PC-3 (cell line): Measurements from ENCODE around the gene PPP1R15A. TPM values are rescaled to one million over a fixed set of nuclear protein-coding genes. Genes with fewer than 3 reads are reported as not detected.

ENCODE experiments used
- ATAC-seq: fragments of 200-7000 bp; cut with Tn5 transposase; 2 replicates; pipeline ENCODE4 v1.9.1; 2020; ENCODE audit warnings: mild to moderate bottlenecking, moderate library complexity
- BruUV-seq: library from RNA; stranded (reverse); fragments of 400-500 nt; replicated peaks from 2 replicates; lab custom pipeline; 2021; lab: Mats Ljungman, UMichigan
- CTCF ChIA-PET: fragments of 300-600 bp; sonication (Branson Sonifier 250); formaldehyde crosslinking; loops from one replicate; lab custom pipeline; 2022; ENCODE audit warnings: antibody characterized with exemption; lab: Charles Lee
- POLR2A ChIA-PET: fragments of 300-600 bp; sonication (Branson Sonifier 250); formaldehyde crosslinking; loops from one replicate; lab custom pipeline; 2022; ENCODE audit warnings: antibody characterized with exemption; ENCODE audit not compliant: unreplicated experiment; lab: Charles Lee
- DNase-seq: peaks from one replicate; pipeline ENCODE4 v3.0.0-alpha.2; 2015
- H2AFZ ChIP-seq: fragments of 300-600 bp; sonication (generic); 2 replicates; pipeline ENCODE4 v1.6.0; 2016; ENCODE audit warnings: antibody characterized with exemption, low read length
- H3F3A ChIP-seq: fragments of 300-600 bp; sonication (generic); one replicate; pipeline ENCODE4 v1.6.0; 2017; ENCODE audit warnings: antibody characterized with exemption, low read length, control low read depth, mild to moderate bottlenecking; ENCODE audit not compliant: unreplicated experiment
- H3K27ac ChIP-seq: fragments of 300-600 bp; sonication (generic); 2 replicates; pipeline ENCODE4 v1.5.1; 2016; ENCODE audit warnings: mild to moderate bottlenecking, low read length
- H3K27me3 ChIP-seq: fragments of 300-600 bp; sonication (generic); 2 replicates; pipeline ENCODE4 v1.6.1; 2016; ENCODE audit warnings: low read length, mixed read lengths
- H3K36me3 ChIP-seq: fragments of 300-600 bp; sonication (generic); 2 replicates; pipeline ENCODE4 v1.6.1; 2016; ENCODE audit warnings: low read depth, mixed run types, low read length, mixed read lengths
- H3K4me1 ChIP-seq: fragments of 300-600 bp; sonication (generic); 2 replicates; pipeline ENCODE4 v1.5.1; 2016; ENCODE audit warnings: low read length; ENCODE audit not compliant: insufficient read depth
- H3K4me2 ChIP-seq: fragments of 300-600 bp; sonication (generic); 2 replicates; pipeline ENCODE4 v1.6.0; 2016; ENCODE audit warnings: low read length
- H3K4me3 ChIP-seq: fragments of 300-600 bp; sonication (generic); 2 replicates; pipeline ENCODE4 v1.5.1; 2016; ENCODE audit warnings: mild to moderate bottlenecking, low read length, mixed read lengths
- H3K79me2 ChIP-seq: fragments of 300-600 bp; sonication (generic); 2 replicates; pipeline ENCODE4 v1.6.1; 2017; ENCODE audit warnings: low read length, mixed read lengths
- H3K9ac ChIP-seq: fragments of 300-600 bp; sonication (generic); 2 replicates; pipeline ENCODE4 v1.6.0; 2016; ENCODE audit warnings: mild to moderate bottlenecking, low read length
- H3K9me2 ChIP-seq: fragments of 300-600 bp; sonication (generic); replicated peaks from 2 replicates; pipeline ENCODE4 v1.6.1; 2016; ENCODE audit warnings: mixed run types, low read length, mixed read lengths
- H3K9me3 ChIP-seq: fragments of 300-600 bp; sonication (generic); 2 replicates; pipeline ENCODE4 v1.6.1; 2016; ENCODE audit warnings: low read length, mixed read lengths
- H4K20me1 ChIP-seq: fragments of 300-600 bp; sonication (generic); 2 replicates; pipeline ENCODE4 v1.6.1; 2016; ENCODE audit warnings: low read length, mixed read lengths
- CTCF ChIP-seq: fragments of 300-600 bp; sonication (generic); conservative IDR thresholded peaks from 2 replicates; pipeline ENCODE4 v1.5.1; 2017; ENCODE audit warnings: antibody characterized with exemption, low read depth, mild to moderate bottlenecking, low read length
- EZH2 ChIP-seq: fragments of 300-600 bp; sonication (generic); IDR thresholded peaks from one replicate; pipeline ENCODE4 v1.6.1; 2017; ENCODE audit warnings: antibody characterized with exemption, mild to moderate bottlenecking, low read length; ENCODE audit not compliant: unreplicated experiment
- EZH2phosphoT487 ChIP-seq: fragments of 300-600 bp; sonication (generic); IDR thresholded peaks from 2 replicates; pipeline ENCODE4 v1.6.1; 2018; ENCODE audit warnings: mild to moderate bottlenecking, antibody characterized with exemption, low read length, borderline replicate concordance
- intact Hi-C: fragments of 100-400 bp; cut with micrococcal nuclease; formaldehyde crosslinking; loops from 2 replicates; pipeline ENCODE4 v1.9.0; 2023
- total RNA-seq: library from RNA; depleted of rRNA; stranded (reverse); fragments of >200 nt; gene quantifications from 2 replicates; pipeline ENCODE4 v1.2.3, GENCODE V29; 2014

Gene PPP1R15A
- total RNA-seq, 1 experiment from 2014 or later, result 78.0 TPM

DNA sequence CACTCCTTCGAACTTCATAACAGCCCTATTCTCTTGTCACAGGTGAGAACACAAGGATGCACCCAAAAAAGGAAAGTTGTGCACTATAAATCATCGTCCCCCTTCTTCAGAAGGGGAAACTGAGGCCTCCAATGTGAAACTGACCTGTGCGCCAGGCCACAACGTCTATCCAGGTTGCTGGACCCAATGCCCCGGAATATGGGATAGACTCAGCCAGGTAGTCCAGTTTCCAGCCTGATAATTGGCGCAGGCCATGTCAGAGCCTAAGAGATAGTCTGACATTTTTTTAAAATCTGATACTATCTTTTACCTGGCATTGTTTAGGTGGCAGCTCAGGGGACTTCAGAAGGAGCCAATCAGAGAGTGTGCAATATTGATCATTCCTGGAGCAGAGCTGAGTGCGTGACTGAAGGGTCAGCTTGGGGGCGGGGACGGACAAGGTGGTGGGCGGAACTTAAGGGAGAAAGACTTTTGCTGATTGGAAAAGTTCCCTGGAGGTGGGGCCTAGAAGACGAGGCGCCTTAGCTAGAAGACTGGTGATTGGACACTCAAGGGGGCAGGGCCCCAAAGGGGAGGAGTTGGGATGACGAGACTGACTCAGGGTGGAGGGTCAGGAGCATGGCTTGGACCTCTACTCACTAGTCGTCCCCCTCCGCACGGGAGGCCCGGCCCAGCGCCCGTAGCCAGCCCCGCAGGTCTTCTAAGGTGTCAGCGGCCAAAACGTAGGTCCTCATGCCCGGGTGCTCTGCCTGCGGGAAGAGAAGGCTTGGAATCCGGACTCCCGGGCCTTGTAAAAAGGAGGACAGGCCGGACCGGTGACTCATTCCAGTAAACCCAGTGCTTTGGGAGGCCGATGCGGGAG is 12.3 kb upstream of the PPP1R15A start:
- H3K9ac ChIP-seq, result 0 out of 2 replicates have a peak overlapping the region, but pooled peaks have one; percentile 40
- peak overlapping the region; percentile 84 for H2AFZ ChIP-seq
- no TSS peak for BruUV-seq
- H3K4me2 ChIP-seq, result peak overlapping the region; percentile 68
- ATAC-seq, result peak; percentile 62
- TF ChIP-seq CTCF, result no peak
- TF ChIP-seq EZH2phosphoT487, result no peak
- TF ChIP-seq EZH2, result no peak
- H3K27me3 ChIP-seq, result no peaks in the 10 kb centered on the region
- CTCF ChIA-PET, result no interaction called here
- H3K27ac ChIP-seq, result peak overlapping the region; percentile 30; the same call in 1 of the 2 replicates
- POLR2A ChIA-PET, result no interaction called here
- no peaks in the 10 kb centered on the region for H3K9me3 ChIP-seq
- no peaks in the 10 kb centered on the region for H3K9me2 ChIP-seq
- H3K79me2 ChIP-seq, result no peaks in the 10 kb centered on the region
- H3K4me3 ChIP-seq, result peak overlapping the region; percentile 61
- H3F3A ChIP-seq, result no peaks in the 10 kb centered on the region
- intact Hi-C loops, result no loop called here
- H3K4me1 ChIP-seq, result peaks cover 3% of the 10 kb centered on the region
- no peaks in the 10 kb centered on the region for H3K36me3 ChIP-seq
- peak; percentile 84 for DNase-seq
- no peaks in the 10 kb centered on the region for H4K20me1 ChIP-seq

DNA sequence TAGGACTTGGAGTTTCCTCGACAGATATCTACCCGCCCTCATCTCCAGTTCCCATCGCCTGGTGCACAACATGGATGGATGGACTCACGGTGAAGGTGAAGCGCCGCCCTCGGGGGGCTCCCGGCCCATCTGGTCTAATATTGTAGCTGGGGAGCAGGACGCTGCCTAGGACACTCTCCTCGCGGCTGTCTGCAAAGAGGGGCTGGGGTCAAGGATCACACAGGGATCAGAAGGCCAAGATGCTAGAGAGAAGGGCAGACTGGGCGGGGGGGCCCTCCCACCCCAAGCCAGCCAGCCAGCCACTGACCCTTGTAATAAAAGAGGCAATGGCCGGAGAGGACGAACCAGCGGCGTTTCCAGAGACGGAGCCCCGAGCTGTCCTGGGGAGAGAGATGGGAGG is 10.9 kb upstream of the PPP1R15A start:
- Histone ChIP-seq H3K9me2 (no peaks in the 10 kb centered on the region), H3K4me3 (no peak overlapping the region), H3F3A (no peaks in the 10 kb centered on the region), H3K4me1 (peaks cover 3% of the 10 kb centered on the region), H3K36me3 (no peaks in the 10 kb centered on the region), H3K27me3 (no peaks in the 10 kb centered on the region), H3K27ac (no peak overlapping the region), H3K9me3 (no peaks in the 10 kb centered on the region), H3K9ac (no peak overlapping the region), H3K79me2 (no peaks in the 10 kb centered on the region), H3K4me2 (no peak overlapping the region), H4K20me1 (no peaks in the 10 kb centered on the region), H2AFZ (no peak overlapping the region)
- TF ChIP-seq EZH2phosphoT487 (no peak), CTCF (no peak), EZH2 (no peak)
- ChIA-PET POLR2A (no interaction called here), CTCF (no interaction called here)
- no peak for ATAC-seq
- DNase-seq, result no peak
- intact Hi-C loops, result no loop called here
- BruUV-seq, result no TSS peak

GRCh38 chr19:48862827-48863226 is 9.4 kb upstream of the PPP1R15A start:
- no peaks in the 10 kb centered on the region for H3K9me3 ChIP-seq
- DNase-seq (no peak), ATAC-seq (no peak)
- no peaks in the 10 kb centered on the region for H3K36me3 ChIP-seq
- H3F3A ChIP-seq, result no peaks in the 10 kb centered on the region
- peaks cover 3% of the 10 kb centered on the region for H3K4me1 ChIP-seq
- intact Hi-C loops, result no loop called here
- H3K79me2 ChIP-seq, result no peaks in the 10 kb centered on the region
- BruUV-seq, result no TSS peak
- no peak overlapping the region for H3K4me3 ChIP-seq
- no peak overlapping the region for H3K27ac ChIP-seq
- H4K20me1 ChIP-seq, result no peaks in the 10 kb centered on the region
- TF ChIP-seq EZH2phosphoT487 (no peak), CTCF (no peak), EZH2 (no peak)
- no peaks in the 10 kb centered on the region for H3K27me3 ChIP-seq
- ChIA-PET POLR2A (no interaction called here), CTCF (no interaction called here)
- no peak overlapping the region for H3K4me2 ChIP-seq
- H3K9ac ChIP-seq, result no peak overlapping the region
- no peak overlapping the region for H2AFZ ChIP-seq
- H3K9me2 ChIP-seq, result no peaks in the 10 kb centered on the region
